Activated CD4-positive, alpha-beta T cell treated with anti-CD3 and anti-CD28 coated beads, Interleukin-2, amount 50 U/mL, for 1 hour (primary cell): ENCODE measurements around the gene NPAS2.

Experiments
- DNase-seq: peaks from one replicate; pipeline ENCODE4 v3.0.0-alpha.2; 2020

NPAS2 gene

GRCh38 chr2:100857341-100857740 is 37.4 kb downstream of the NPAS2 start:
- DNase-seq, result no peak

DNA sequence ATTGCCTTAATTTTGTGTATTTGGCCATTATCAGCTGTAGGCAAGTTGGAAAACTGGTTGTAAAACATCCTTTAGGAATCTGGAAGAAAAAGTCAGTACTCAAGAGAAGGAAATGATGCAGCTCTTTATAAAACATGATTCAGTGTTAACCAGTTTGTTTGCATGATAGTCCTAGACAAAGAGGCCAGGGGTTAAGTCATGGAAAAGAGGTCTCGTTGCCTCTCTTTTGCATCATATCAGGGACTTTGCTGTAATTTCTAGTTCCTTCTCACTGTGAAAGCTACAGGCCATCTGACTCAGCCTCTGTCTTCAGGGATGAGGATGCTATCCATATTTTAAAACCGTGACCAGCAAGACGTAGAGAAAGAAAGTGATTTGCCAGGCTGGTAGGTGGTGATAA is 38.0 kb downstream of the NPAS2 start:
- DNase-seq, result no peak

DNA sequence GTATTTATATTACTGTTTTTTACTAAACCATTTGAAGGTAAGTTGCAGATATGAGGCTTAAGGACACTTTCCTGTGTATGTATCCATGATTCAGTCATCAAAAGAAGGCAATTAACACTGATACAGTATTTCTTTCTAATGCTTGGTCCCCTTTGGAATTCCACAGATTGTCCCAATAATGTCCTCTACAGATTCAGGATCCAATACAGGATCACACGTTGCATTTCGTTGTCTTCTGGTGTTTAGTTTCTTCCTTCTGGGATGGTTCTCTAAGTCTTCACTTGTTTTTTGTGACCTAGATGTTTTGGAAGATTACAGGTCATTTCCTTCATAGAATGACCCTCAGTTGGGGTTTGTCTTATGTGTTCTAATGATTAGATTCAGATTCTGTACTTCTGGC is 40.0 kb downstream of the NPAS2 start:
- no peak for DNase-seq

DNA sequence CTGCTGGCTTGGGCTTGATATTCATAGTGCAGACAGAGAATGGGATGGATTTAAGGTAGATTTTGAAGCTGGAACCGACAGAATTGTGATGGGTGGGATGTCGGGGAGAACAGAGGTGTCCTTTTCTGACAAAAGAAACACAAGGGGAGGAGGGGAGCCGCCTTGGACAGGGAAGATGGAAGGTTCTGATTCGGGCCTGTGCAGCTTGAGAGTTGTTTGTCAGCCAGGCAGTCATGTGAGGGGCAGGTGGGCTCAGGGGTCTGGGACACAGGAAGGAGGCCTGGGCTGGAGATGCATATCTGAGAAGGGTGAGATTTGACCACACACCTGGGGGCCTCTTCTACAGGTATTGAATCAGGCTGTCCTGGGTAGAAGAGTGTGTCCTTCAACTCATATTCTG is 41.4 kb downstream of the NPAS2 start:
- DNase-seq, result no peak

- no peak for DNase-seq
Measured at GRCh38 chr2:100862081-100862480, 42.1 kb downstream of the NPAS2 start.

DNA sequence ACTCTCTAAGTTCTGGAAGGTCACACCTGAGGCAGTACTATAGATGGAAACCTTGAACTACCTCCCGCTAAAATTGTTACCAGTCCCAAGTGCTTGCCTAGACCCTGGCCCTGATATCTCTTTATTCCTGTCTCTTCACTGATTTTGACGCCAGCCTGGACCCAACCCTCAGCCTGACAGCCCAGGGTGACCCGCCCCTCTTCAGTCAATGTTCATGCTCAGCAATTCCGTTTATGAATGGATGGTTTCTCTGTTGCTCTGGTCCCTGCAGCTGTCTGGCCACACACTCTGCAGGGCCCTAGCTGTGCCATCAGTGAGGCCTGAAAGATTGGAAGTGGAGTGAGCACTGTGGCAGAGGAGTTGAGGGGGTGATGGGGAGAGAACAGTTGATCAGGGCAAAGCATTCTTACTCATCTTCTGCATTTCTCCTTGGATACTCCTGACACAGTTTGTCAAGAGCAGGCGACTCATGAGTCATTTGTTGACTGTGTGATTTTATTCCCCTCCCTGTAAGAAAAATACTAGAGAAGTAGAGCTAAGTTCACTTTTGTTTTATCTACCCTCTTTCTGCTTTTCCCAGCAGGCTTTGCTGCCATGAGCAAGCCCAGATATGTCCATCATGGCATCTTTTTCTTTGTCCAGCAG is 46.0 kb downstream of the NPAS2 start:
- no peak for DNase-seq

DNA sequence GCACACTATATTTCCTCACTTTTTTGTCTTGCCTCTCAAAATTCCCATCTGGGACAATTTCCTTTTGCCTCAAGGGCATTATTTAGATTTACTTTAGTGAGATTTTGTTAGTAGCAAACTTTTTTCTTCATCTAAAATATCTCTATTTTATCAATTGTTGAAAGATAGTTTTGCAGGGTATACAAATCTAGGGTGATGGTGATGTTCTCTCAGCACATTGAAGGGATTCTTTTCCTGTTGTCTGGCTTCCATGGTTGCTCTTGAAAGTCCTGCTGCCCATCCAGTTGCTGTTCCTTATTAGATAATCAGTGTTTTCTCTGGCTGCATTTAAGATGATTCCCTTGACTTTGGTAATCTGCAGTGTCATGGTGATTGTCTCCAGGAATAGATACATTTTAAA is 48.1 kb downstream of the NPAS2 start:
- no peak for DNase-seq

DNA sequence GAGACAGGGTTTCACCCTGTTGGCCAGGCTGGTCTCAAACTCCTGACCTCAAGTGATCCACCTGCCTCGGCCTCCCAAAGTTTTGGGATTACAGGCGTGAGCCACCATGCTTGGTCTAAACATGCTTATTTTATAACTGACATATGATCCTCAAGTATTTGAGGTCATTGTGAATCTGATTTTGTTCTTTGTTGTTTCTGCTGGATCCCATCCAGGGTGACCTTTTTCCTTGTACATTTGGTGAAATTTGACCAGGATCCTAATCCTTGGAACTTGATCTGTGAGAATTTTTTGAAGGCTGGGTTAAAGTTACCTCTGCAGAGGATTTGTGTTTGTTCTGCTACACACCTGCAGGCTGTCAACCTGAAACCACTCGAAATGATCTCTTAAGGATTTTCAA is 49.2 kb downstream of the NPAS2 start:
- no peak for DNase-seq

- DNase-seq, result no peak
Measured at GRCh38 chr2:100870652-100871531, 51.0 kb downstream of the NPAS2 start.

- no peak for DNase-seq
Measured at GRCh38 chr2:100875516-100876230, 55.7 kb downstream of the NPAS2 start.

DNA sequence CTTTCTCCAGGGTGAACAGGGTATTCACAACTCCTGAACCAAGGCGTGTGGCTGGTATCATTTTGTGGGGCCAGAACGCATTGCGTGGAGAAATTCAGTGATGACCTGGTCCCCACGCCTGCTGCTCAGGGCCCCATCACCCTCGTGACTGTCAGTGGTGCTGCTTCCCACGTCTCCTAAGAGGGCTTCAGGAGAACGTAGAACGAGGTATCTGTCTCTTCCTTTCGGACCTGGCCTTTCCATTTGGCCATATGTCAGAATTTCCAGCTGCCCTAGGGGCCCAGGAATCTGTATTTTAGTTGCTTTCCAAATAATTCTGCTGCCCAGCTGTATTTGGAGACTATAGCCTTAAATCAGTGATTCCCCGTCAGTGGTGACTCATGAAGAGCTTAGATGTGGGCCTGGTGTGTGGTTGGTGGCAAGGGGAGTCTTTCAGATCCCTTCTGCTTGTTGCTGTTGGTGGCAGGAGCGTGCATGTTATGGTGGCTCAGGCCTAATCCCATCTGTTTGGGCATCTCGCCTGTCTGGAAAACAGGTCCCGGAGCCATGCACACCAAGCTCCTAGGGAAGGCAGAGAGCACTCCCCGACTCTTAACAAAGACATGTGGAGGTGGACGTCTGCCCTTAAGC is 56.4 kb downstream of the NPAS2 start:
- no peak for DNase-seq

- no peak for DNase-seq
Measured at GRCh38 chr2:100877555-100877954, 57.6 kb downstream of the NPAS2 start.

- no peak for DNase-seq
Measured at GRCh38 chr2:100878000-100878791, 58.3 kb downstream of the NPAS2 start.

- no peak for DNase-seq
Measured at GRCh38 chr2:100879296-100879695, 59.4 kb downstream of the NPAS2 start.

DNA sequence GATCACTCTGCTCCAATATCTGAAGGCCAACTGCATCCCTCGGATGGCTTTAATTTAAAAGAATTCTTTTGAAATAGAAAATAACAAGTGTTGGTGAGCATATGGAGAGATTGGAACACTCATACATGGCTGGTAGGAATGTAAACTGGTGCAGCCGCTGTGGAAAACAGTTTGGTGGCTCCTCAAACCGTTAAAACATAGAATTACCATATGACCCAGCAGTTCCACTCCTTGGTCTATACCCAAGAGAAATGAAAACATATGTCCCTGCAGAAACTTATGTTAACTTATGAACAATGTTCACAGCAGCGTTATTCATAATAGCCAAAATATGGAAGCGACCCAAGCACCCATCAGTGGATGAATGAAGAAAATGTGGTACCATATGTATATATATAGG is 60.1 kb downstream of the NPAS2 start:
- no peak for DNase-seq

DNA sequence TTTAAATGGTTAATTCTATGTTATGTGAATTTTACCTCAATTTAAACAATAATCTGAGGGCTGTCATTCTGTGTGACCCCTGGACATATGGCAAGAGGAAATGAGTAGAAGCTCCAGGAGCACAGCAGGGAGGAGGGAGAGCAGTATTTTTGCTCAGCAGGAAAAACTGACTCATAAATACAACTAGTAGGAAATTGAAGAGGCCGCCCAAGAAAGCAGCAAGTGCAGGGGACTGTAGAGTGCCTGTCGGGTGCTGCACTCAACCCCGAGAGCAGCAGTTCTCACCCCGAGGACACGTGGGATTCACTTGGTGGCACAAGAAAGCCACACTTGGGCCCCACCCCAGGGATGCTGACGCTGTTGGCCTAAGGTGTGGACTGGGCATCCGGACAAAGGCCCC is 60.8 kb downstream of the NPAS2 start:
- no peak for DNase-seq

DNA sequence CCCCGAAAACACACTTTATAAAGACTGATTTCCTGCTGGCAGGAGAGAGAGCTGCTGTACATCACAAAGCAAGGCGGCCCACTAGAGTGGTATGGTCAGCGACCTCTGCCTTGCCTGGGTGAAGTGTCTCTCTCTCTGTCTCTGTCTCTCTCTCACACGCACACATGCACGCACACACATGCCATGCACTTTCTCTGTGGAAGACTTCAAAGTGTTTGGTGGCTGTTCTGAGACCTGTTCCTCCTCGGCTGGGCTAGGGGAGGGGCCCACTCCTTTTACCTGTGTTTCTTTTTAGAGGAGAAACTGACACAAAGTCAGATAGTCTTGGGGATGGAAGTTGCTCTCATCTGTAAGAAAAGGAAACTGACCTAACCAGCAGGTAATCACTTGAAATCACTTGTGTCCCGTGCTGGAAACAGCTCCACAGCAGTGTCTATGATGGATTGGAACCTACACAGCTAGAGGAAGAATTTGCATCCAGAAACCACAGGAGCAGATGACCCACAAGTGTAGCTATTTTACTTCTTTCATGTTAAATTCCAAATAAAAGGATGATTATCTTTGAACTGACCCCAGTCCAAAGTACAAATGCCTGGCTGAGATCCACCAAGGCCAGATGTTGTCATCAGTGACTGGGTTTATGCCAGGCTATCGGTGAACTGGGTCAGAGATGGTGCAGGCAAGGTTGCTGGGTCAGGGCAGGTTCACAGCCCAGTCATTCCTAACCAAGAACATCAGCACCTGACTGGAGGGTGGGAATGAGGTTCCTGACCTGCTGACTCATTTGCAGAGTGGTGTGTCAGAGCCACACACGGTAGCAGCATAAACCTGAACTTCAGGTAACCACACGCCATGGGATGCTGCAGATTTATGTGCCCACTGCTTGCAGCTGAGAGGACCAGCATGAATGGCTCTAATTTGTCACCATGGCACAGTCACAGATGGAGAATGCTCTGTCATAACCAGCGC is 63.0 kb downstream of the NPAS2 start:
- no peak for DNase-seq

DNA sequence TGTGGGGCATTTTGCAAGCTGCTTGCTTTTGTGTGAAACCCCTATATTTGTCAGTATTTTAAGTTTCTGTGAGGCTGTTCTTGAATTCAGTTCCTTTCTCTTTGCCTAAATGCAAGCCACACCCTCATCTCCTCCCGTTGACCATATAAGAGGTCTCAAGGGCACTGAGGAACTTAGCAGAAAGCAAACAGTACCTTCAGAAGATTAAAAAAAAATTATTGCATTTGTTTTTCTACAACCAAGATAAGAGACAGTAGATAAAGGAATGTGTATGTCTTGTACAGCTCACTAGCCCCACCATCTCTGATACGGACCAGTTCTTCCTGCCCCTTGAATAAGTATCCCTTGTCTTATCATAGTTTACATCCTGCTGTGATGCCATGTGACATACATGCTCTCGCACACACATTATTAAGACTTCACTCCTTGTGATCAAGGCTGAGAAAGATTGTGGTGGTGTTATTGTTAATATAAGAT is 64.2 kb downstream of the NPAS2 start:
- DNase-seq, result no peak

DNA sequence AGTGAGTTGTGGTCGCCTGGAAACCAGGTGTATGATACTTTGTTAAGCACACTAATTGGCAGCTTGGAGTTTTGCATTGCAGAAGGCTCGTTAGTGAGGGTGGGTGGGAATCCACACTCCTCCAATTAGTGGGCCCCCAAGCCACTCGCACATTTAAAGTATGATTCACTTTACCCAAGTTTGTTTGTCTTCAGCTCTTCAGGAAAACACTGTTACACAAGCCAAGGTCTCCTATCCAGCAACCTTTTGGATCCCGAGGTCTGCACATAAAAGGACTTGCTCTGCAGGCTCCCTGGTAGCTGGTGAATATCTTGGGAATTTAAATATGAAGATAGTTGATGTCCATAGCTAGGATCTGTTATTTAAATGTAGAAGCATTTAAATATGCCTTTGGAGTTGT is 66.1 kb downstream of the NPAS2 start:
- DNase-seq, result no peak

- no peak for DNase-seq
Measured at GRCh38 chr2:100887039-100887578, 67.2 kb downstream of the NPAS2 start.
